ENCODE results near the gene AURKA.

AURKA gene

GRCh38 chr20:56392132-56392880, at the start of gene AURKA, which contains the start of gene CSTF1:
Gene AURKA (minus strand): TSS chr20:56392215. CDS start chr20:56388197, 4,018 bp downstream.
Gene CSTF1 (plus strand): TSS chr20:56392645. CDS start chr20:56395553, 2,908 bp downstream.
- DNase-seq: peak; percentile 100

DNA sequence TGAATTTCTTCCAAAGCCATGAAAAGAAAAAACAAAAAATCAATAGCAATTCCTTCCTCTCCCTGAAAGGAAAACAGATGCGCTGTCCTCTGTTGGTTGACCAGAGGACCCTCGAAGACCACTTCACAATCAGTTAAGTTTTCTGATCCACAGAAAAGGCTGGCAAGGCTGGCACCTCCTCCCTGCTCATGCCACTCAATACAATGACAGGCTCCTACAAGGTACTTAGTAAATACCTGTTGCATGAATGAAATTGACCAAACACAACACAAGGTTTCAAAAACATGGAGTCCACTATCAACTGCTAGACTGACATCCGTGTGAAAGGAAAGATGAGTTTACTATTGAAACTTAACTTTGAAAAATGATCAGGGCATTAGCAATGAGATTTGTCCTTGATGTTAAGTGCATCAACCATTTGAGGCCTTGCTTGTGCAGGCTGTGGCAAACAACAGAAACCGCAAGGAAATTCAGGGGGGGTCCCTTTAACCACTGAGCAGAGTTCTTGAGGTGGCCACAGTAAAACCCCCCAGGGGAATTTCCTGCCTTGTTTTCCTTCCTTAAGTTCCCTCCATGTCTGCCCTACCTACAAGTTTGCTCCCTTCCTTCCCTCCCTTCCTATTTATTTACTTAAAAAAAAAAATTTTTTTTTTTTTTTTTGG, 48.5 kb upstream of the AURKA start:
- peak; percentile 42 for DNase-seq

- DNase-seq: no peak
Measured at GRCh38 chr20:56439771-56440291, 47.8 kb upstream of the AURKA start.

GRCh38 chr20:56438284-56438683, 46.3 kb upstream of the AURKA start:
- DNase-seq: no peak

DNA sequence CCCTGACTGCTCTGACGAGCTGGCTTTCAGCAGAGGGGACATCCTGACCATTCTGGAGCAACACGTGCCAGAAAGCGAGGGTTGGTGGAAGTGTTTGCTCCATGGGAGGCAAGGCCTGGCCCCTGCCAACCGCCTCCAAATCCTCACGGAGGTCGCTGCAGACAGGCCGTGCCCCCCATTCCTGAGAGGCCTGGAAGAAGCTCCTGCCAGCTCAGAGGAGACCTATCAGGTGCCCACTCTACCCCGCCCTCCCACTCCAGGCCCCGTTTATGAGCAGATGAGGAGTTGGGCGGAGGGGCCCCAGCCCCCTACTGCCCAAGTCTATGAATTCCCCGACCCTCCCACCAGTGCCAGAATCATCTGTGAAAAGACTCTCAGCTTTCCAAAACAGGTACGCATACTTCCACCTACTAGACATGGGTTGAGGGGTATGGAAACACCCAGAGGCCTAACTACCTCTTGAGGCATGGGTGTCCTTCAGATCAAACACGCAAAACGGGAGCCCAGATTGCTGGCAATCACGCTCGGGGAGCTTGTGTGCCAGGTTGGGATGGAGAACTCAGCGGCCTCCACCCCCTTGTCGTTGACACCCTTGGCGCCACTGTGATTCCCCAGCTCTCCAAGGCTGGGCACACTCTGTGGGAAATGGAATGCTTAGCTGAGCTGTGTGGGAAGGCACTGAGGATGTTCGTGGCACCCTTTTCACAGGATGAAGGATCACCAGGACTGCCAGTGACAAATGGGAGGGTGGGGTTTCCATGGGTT, 45.4 kb upstream of the AURKA start:
- DNase-seq: no peak

- DNase-seq: no peak
Measured at GRCh38 chr20:56433880-56434255, 41.9 kb upstream of the AURKA start.

DNA sequence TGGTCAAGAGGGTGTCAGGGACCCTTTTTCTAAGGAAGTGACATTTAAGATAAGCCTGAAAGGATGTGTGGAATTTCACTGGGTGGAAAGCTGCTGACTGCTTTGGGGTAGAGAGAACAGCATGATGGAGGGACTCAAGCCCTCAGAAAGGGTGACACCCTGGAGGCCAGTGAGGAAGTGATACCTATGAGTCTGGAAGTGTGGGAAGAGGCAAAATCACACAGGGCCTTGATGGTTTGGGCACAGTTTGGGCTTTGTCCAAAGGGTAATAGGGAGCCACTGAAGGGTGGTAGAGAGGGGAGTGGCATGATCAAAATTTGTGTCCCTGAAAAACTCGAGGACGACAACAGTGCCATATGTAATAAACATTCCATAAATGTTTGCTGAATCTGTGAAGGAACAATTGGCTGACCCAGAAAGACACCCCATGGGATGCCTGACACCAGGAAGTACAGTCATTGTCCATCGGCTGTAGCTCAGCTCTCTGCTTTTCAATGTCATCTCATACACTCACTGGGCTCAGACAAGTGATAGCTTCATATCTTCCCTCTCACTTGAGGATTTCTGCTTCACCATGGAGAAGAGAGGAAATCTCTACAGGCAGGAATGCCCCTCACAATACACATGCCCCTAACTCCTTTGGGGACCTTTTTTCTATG, 41.3 kb upstream of the AURKA start:
- DNase-seq: no peak

DNA sequence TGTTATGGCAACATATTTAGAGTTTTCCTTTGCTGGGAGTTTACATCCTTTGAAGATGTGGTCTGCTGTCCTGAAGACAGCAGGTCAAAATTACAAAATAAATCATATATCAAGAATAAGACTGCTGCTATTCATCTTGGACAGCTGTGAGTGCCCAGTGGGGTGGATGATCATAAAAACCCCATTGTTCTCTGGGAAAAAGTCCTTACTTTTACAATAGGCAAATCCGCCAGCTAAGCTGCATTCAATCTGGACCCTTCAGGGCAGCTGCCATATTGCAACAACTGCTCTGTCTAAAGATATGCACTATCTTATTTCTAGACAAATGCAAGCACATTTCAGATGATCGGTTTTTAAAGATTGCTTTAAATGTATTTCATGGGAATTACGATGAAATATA, 39.5 kb upstream of the AURKA start:
- DNase-seq: no peak

DNA sequence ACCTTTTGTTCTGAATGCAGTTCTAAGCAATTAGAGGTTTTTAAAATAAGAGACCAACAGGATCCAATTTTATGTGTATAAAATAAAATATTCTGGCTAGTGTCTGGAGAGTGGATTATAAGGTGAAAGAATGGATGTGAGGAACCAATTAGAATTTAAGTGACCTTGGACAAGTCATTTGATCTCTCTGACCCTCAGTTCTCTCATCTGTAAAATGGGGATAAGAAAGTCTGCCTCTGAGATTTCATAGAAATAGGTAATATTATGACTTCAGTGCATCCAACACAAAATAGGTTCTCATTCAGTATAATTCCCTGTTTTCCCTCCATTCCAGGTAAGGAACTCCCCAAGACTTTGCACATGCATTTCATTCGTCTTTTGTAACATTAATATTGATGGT, 38.9 kb upstream of the AURKA start:
- DNase-seq: no peak

GRCh38 chr20:56430461-56430860, 38.4 kb upstream of the AURKA start:
- no peak for DNase-seq

GRCh38 chr20:56429941-56430340, 37.9 kb upstream of the AURKA start:
- DNase-seq: no peak

GRCh38 chr20:56429502-56429901, 37.5 kb upstream of the AURKA start:
- DNase-seq: no peak

- DNase-seq: no peak
Measured at GRCh38 chr20:56428881-56429280, 36.9 kb upstream of the AURKA start.

- DNase-seq: no peak
Measured at GRCh38 chr20:56428410-56428809, 36.4 kb upstream of the AURKA start.

DNA sequence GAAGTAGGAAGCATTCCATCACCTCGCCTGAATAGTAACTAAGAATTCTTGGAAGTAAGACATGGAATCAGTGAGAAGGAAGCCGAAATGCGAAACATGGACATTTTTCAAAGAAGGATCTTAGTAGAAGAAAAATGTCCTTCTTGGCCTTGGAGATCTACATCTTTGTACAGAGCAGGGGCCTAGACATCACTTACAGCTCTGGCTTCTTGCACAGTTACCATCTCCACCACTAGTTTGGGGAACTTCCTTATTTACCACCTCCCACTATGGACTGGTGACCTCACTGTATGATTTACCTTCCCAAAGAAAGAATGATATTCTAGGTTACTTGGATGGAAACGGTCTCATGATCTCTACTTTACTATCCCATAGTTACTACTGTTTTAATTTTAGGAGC, 35.8 kb upstream of the AURKA start:
- DNase-seq: no peak

GRCh38 chr20:56426926-56427325, 34.9 kb upstream of the AURKA start:
- DNase-seq: no peak

GRCh38 chr20:56426026-56426425, 34.0 kb upstream of the AURKA start:
- DNase-seq: no peak

DNA sequence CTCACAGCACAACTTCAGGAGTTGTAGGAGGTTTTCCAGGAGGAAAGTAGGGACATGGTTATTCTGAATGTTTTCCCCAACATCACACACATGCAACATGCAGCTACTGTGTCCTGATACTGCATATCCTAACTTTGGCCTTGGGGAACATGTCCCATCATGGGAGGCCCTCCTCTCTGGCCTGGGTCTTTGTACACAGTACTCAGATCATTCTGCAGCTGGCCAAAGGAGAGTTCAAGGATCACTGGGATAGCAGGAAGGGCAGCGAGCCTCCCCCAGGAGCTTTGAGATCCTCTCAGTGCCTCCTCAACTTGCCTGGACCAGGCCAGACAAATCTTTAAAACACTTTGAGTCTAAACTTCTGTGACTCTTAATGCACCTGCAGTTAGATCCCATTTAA, 32.9 kb upstream of the AURKA start:
- no peak for DNase-seq

- DNase-seq: no peak
Measured at GRCh38 chr20:56423886-56424285, 31.9 kb upstream of the AURKA start.

GRCh38 chr20:56423211-56423610, 31.2 kb upstream of the AURKA start:
- DNase-seq: no peak

GRCh38 chr20:56422824-56423189, 30.8 kb upstream of the AURKA start:
- no peak for DNase-seq

DNA sequence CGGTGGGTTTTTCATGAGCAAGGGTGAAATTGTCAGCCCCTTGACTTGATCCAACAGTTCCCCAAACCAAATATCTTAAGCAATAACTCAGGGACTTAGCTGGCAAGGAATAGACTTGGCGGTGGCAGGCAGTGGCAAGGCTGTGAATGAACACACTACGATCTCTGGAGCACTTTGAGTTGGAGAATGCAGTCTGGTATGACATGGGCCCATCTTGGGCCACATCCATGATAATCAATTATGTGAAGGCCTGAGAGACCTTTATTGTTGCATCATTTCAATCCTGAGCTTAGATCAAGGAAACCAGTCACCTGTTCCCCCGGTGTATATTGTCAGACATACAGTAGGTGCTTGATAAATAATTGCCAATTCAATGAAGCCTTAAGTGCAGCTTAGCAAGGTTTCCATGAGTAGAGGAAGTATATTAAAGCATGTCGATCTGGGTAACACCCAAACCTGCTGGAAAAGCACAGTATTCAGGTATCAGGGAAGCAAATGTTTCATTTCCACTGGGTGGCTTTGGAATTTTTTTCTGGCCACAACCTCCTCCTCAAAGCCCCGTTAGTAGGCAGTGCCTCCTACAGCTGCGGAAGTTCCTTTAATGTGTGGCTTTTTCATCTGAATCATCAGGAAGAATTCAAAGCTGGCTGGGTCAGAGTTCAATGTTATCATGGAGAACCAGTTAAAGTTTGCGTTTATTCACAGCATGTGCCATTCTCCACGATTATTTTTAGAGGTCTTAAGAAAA, 30.2 kb upstream of the AURKA start:
- DNase-seq: no peak

Data from CD4-positive, alpha-beta T cell treated with Interferon gamma for 1 hour (primary cell).